ENCODE measurements around the gene CDCA7.

DNA sequence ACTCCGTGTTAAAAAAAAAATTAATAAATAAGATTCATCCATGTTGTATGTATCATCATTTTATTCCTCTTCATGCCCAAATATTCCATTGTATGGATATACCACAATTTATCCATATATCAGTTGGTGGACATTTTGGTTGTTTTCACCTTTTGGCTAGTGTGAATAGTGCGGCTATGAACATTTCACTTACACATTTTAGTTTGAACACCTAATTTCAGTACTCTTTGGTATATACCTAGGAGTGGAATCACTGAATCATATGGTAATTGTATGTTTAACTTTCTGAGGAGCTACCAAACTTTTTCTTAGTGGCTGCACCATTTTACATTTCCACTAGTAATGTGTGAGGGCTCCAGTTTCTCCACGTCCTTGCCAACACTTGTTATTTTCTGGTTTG lies 20.0 kb downstream of the CDCA7 start:
- TF ChIP-seq RAD21 (CRISPR knock-in tag; IDR thresholded peaks at IDR 0.05) (no peak), MXI1 (IDR thresholded peaks at IDR 0.05; ENCODE audit: borderline replicate concordance, low read depth, low read length) (no peak), HNRNPL (IDR thresholded peaks at IDR 0.05; ENCODE audit: low read depth, low read length) (no peak), EZH2 (conservative IDR thresholded peaks at IDR 0.05; ENCODE audit: low read depth, low read length) (no peak), ZNF776 (CRISPR knock-in tag; IDR thresholded peaks at IDR 0.05) (no peak), FOXM1 (CRISPR knock-in tag; IDR thresholded peaks at IDR 0.05) (no peak), TCF7L2 (IDR thresholded peaks at IDR 0.05; ENCODE audit: low read depth, low read length) (no peak), ZNF510 (CRISPR knock-in tag; IDR thresholded peaks at IDR 0.05; ENCODE audit: low read depth) (no peak)
- TF ChIP-seq, protein P1, sequence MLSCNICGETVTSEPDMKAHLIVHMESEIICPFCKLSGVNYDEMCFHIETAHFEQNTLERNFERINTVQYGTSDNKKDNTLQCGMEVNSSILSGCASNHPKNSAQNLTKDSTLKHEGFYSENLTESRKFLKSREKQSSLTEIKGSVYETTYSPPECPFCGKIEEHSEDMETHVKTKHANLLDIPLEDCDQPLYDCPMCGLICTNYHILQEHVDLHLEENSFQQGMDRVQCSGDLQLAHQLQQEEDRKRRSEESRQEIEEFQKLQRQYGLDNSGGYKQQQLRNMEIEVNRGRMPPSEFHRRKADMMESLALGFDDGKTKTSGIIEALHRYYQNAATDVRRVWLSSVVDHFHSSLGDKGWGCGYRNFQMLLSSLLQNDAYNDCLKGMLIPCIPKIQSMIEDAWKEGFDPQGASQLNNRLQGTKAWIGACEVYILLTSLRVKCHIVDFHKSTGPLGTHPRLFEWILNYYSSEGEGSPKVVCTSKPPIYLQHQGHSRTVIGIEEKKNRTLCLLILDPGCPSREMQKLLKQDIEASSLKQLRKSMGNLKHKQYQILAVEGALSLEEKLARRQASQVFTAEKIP (CRISPR knock-in tag; IDR thresholded peaks at IDR 0.05; ENCODE audit: borderline replicate concordance) = no peak
- TF ChIP-seq, protein P2, sequence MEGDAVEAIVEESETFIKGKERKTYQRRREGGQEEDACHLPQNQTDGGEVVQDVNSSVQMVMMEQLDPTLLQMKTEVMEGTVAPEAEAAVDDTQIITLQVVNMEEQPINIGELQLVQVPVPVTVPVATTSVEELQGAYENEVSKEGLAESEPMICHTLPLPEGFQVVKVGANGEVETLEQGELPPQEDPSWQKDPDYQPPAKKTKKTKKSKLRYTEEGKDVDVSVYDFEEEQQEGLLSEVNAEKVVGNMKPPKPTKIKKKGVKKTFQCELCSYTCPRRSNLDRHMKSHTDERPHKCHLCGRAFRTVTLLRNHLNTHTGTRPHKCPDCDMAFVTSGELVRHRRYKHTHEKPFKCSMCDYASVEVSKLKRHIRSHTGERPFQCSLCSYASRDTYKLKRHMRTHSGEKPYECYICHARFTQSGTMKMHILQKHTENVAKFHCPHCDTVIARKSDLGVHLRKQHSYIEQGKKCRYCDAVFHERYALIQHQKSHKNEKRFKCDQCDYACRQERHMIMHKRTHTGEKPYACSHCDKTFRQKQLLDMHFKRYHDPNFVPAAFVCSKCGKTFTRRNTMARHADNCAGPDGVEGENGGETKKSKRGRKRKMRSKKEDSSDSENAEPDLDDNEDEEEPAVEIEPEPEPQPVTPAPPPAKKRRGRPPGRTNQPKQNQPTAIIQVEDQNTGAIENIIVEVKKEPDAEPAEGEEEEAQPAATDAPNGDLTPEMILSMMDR (CRISPR knock-in tag; IDR thresholded peaks at IDR 0.05) = no peak
- TF ChIP-seq, protein P3, sequence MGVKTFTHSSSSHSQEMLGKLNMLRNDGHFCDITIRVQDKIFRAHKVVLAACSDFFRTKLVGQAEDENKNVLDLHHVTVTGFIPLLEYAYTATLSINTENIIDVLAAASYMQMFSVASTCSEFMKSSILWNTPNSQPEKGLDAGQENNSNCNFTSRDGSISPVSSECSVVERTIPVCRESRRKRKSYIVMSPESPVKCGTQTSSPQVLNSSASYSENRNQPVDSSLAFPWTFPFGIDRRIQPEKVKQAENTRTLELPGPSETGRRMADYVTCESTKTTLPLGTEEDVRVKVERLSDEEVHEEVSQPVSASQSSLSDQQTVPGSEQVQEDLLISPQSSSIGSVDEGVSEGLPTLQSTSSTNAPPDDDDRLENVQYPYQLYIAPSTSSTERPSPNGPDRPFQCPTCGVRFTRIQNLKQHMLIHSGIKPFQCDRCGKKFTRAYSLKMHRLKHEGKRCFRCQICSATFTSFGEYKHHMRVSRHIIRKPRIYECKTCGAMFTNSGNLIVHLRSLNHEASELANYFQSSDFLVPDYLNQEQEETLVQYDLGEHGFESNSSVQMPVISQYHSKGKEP (CRISPR knock-in tag; IDR thresholded peaks at IDR 0.05) = no peak
- TF ChIP-seq, protein P4, sequence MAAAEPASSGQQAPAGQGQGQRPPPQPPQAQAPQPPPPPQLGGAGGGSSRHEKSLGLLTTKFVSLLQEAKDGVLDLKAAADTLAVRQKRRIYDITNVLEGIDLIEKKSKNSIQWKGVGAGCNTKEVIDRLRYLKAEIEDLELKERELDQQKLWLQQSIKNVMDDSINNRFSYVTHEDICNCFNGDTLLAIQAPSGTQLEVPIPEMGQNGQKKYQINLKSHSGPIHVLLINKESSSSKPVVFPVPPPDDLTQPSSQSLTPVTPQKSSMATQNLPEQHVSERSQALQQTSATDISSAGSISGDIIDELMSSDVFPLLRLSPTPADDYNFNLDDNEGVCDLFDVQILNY (CRISPR knock-in tag; conservative IDR thresholded peaks at IDR 0.05) = no peak
- TF ChIP-seq, protein P5, sequence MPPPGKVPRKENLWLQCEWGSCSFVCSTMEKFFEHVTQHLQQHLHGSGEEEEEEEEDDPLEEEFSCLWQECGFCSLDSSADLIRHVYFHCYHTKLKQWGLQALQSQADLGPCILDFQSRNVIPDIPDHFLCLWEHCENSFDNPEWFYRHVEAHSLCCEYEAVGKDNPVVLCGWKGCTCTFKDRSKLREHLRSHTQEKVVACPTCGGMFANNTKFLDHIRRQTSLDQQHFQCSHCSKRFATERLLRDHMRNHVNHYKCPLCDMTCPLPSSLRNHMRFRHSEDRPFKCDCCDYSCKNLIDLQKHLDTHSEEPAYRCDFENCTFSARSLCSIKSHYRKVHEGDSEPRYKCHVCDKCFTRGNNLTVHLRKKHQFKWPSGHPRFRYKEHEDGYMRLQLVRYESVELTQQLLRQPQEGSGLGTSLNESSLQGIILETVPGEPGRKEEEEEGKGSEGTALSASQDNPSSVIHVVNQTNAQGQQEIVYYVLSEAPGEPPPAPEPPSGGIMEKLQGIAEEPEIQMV (CRISPR knock-in tag; IDR thresholded peaks at IDR 0.05; ENCODE audit: low read depth) = no peak

Data from HepG2 (cell line).